A549 (cell line): ENCODE measurements around the gene SNX30. TPM values are rescaled to one million over a fixed set of nuclear protein-coding genes. Genes with fewer than 3 reads are reported as not detected.

Source experiments
- ATAC-seq, 2 experiments: fragments of 200-7000 bp in 1 of 2; fragments of >200 bp in 1 of 2; cut with Nextera tagmentation in 1 of 2; cut with Tn5 transposase in 1 of 2; 3 replicates each; pipeline versions ENCODE4 v1.8.0 to v1.9.1; 2018 to 2020; ENCODE audit warnings: mild to moderate bottlenecking in 1 of 2, moderate library complexity in 1 of 2
- CTCF ChIA-PET: fragments of 300-600 bp; sonication (Branson Sonifier 250); formaldehyde crosslinking; extraction: SDS; loops from one replicate; lab custom pipeline; 2021; ENCODE audit warnings: antibody characterized with exemption, inconsistent platforms; lab: Yijun Ruan, JAX
- POLR2A ChIA-PET: fragments of 350-600 bp; formaldehyde crosslinking; extraction: SDS; loops from one replicate; lab custom pipeline; 2021; ENCODE audit warnings: antibody characterized with exemption, inconsistent platforms; lab: Yijun Ruan, JAX
- DNase-seq, 2 experiments: peaks; one replicate each; pipeline versions ENCODE4 v3.0.0 to v3.0.0-alpha.2; 2011 to 2016; ENCODE audit warnings: low read depth in 1 of 2, low spot score in 1 of 2
- FAIRE-seq: peaks from 2 replicates; lab custom pipeline; 2011; peaks lifted over from hg19 to GRCh38; lab: Jason Lieb, UNC
- H3K27ac ChIP-seq, 2 experiments: fragments of >200 bp; sonication (Bioruptor Twin); formaldehyde crosslinking; 3 replicates each; pipeline ENCODE4 v1.5.1; 2016 to 2017
- H3K4me1 ChIP-seq: fragments of >200 bp; sonication (Bioruptor Twin); formaldehyde crosslinking; 3 replicates; pipeline ENCODE4 v1.6.1; 2016
- H3K4me2 ChIP-seq: fragments of >200 bp; sonication (Bioruptor Twin); formaldehyde crosslinking; 3 replicates; pipeline ENCODE4 v1.6.1; 2016
- H3K4me3 ChIP-seq: fragments of >200 bp; sonication (Bioruptor Twin); formaldehyde crosslinking; 3 replicates; pipeline ENCODE4 v1.5.1; 2016
- H3K9me3 ChIP-seq: fragments of >200 bp; sonication (Bioruptor Twin); formaldehyde crosslinking; 3 replicates; pipeline ENCODE4 v1.6.1; 2016
- BCL3 ChIP-seq: fragments of >200 bp; sonication (Bioruptor Twin); formaldehyde crosslinking; IDR thresholded peaks from 3 replicates; pipeline ENCODE4 v1.6.1; 2016
- BHLHE40 ChIP-seq: IDR thresholded peaks from 2 replicates; pipeline ENCODE4 v1.6.1; 2012; ENCODE audit warnings: low read depth, low read length, inconsistent platforms
- CBX8 ChIP-seq: fragments of 200-600 bp; sonication (generic); IDR thresholded peaks from 2 replicates; pipeline ENCODE4 v1.6.1; 2016
- CEBPB ChIP-seq, 2 experiments: fragments of >200 bp in 1 of 2; sonication (Bioruptor Twin) in 1 of 2; formaldehyde crosslinking in 1 of 2; IDR thresholded peaks; 2 replicates each; pipeline ENCODE4 v1.6.1; 2012 to 2016
- CHD4 ChIP-seq: fragments of 200-600 bp; sonication (generic); IDR thresholded peaks from 2 replicates; pipeline ENCODE4 v1.6.1; 2016; ENCODE audit warnings: antibody characterized with exemption, mild to moderate bottlenecking, borderline replicate concordance
- E2F6 ChIP-seq: IDR thresholded peaks from 2 replicates; pipeline ENCODE4 v1.6.1; 2012; ENCODE audit warnings: low read depth, borderline replicate concordance
- EHF ChIP-seq: fragments of 250-450 bp; sonication (Bioruptor Pico); IDR thresholded peaks from 2 replicates; pipeline ENCODE4 v1.5.0; 2020; ENCODE audit warnings: mild to moderate bottlenecking
- EP300 ChIP-seq, 2 experiments: fragments of >200 bp; sonication (Bioruptor Twin); formaldehyde crosslinking; IDR thresholded peaks; 2 replicates in 1 of 2; 3 replicates in 1 of 2; pipeline ENCODE4 v1.6.1; 2016 to 2017
- ESRRA ChIP-seq: fragments of 150-350 bp; IDR thresholded peaks from 2 replicates; pipeline ENCODE4 v1.6.1; 2014; ENCODE audit warnings: mild to moderate bottlenecking, low read length, borderline replicate concordance
- FOSB ChIP-seq: fragments of 250-450 bp; sonication (Bioruptor Pico); IDR thresholded peaks from 2 replicates; pipeline ENCODE4 v1.5.0; 2020; ENCODE audit warnings: mild to moderate bottlenecking, moderate library complexity
- HDAC2 ChIP-seq: fragments of 200-600 bp; sonication (generic); IDR thresholded peaks from 2 replicates; pipeline ENCODE4 v1.6.1; 2016
- HEYL ChIP-seq: fragments of 250-450 bp; sonication (Bioruptor Pico); IDR thresholded peaks from 2 replicates; pipeline ENCODE4 v1.8.0; 2021; ENCODE audit warnings: mild to moderate bottlenecking, moderate library complexity
- HOXB13 ChIP-seq: fragments of 250-450 bp; sonication (Bioruptor Pico); IDR thresholded peaks from 2 replicates; pipeline ENCODE4 v1.5.0; 2020; ENCODE audit warnings: low read depth, mild to moderate bottlenecking, moderate library complexity
- JUN ChIP-seq, 2 experiments: fragments of >200 bp; sonication (Bioruptor Twin); formaldehyde crosslinking; IDR thresholded peaks; 2 replicates in 1 of 2; 3 replicates in 1 of 2; pipeline ENCODE4 v1.6.1; 2016 to 2017
- MAFK ChIP-seq: fragments of 450-650 bp; IDR thresholded peaks from 2 replicates; pipeline ENCODE4 v1.6.1; 2014; ENCODE audit not compliant: partially characterized antibody
- MAZ ChIP-seq: fragments of 150-350 bp; IDR thresholded peaks from 2 replicates; pipeline ENCODE4 v1.6.1; 2014; ENCODE audit warnings: antibody characterized with exemption, low read depth, low read length, borderline replicate concordance
- NR3C1 ChIP-seq: fragments of >200 bp; sonication (Bioruptor Twin); formaldehyde crosslinking; IDR thresholded peaks from 3 replicates; pipeline ENCODE4 v1.6.1; 2017
- POLR2AphosphoS2 ChIP-seq: conservative IDR thresholded peaks from 2 replicates; pipeline ENCODE4 v1.6.1; 2012; ENCODE audit warnings: low read length, improper control_type of control experiment, inconsistent platforms
- RAD21 ChIP-seq, 2 experiments: fragments of >200 bp in 1 of 2; sonication (Bioruptor Twin) in 1 of 2; formaldehyde crosslinking in 1 of 2; IDR thresholded peaks in 1 of 2; conservative IDR thresholded peaks in 1 of 2; 2 replicates in 1 of 2; 3 replicates in 1 of 2; pipeline ENCODE4 v1.6.1; 2012 to 2018; ENCODE audit warnings: inconsistent platforms in 1 of 2
- RCOR1 ChIP-seq: fragments of 150-350 bp; IDR thresholded peaks from 2 replicates; pipeline ENCODE4 v1.6.1; 2014; ENCODE audit warnings: antibody characterized with exemption, low read length, low read depth
- RFX5 ChIP-seq: fragments of 450-650 bp; IDR thresholded peaks from 2 replicates; pipeline ENCODE4 v1.7.1; 2014; ENCODE audit warnings: antibody characterized with exemption, mild to moderate bottlenecking, moderate library complexity
- RNF2 ChIP-seq: fragments of 200-600 bp; sonication (generic); IDR thresholded peaks from 2 replicates; pipeline ENCODE4 v1.6.1; 2016; ENCODE audit warnings: low read depth, mild to moderate bottlenecking, antibody characterized with exemption, moderate library complexity, borderline replicate concordance
- SMC3 ChIP-seq: fragments of >200 bp; sonication (Bioruptor Twin); formaldehyde crosslinking; IDR thresholded peaks from 3 replicates; pipeline ENCODE4 v1.6.1; 2018; ENCODE audit warnings: inconsistent platforms
- TFCP2L1 ChIP-seq: fragments of 250-450 bp; sonication (Bioruptor Pico); IDR thresholded peaks from 2 replicates; pipeline ENCODE4 v1.5.0; 2021; ENCODE audit warnings: mild to moderate bottlenecking
- TP53 ChIP-seq: fragments of 250-450 bp; sonication (Bioruptor Pico); IDR thresholded peaks from 2 replicates; pipeline ENCODE4 v1.5.0; 2021; ENCODE audit warnings: mild to moderate bottlenecking, moderate library complexity
- USF2 ChIP-seq: fragments of 450-650 bp; IDR thresholded peaks from 2 replicates; pipeline ENCODE4 v1.6.1; 2014; ENCODE audit warnings: antibody characterized with exemption
- ZSCAN20 ChIP-seq: fragments of 250-450 bp; sonication (Bioruptor Pico); IDR thresholded peaks from 2 replicates; pipeline ENCODE4 v1.8.0; 2022; ENCODE audit warnings: mild to moderate bottlenecking, moderate library complexity
- WGBS: methylation state at CpG from one replicate; pipeline ENCODE4 v1.1.6; 2017; ENCODE audit errors: missing lambda C conversion rate; 5-methylcytosine and 5-hydroxymethylcytosine counted together
- polyA plus RNA-seq, 4 experiments: library from polyadenylated mRNA; depleted of rRNA in 3 of 4; stranded (reverse); fragments of >200 nt; fragmentation: RNase III in 1 of 4; extraction: RNeasy Plus Mini Kit Qiagen cat#74134 plus additional on column Dnase treatment in 1 of 4; gene quantifications; 2 replicates in 3 of 4; 3 replicates in 1 of 4; pipeline ENCODE4 v1.2.3, GENCODE V29; 2011 to 2017

The SNX30 gene
- polyA plus RNA-seq, 2 of the 4 experiments (the other 2 are of a cell fraction): 3.1 to 3.6 TPM

GRCh38 chr9:112823257-112823656 is 72.7 kb downstream of the SNX30 start:
- ChIA-PET POLR2A (no interaction called here), CTCF (interaction anchor here (1.1 to 2.1 kb wide), 3 partner anchors 13 to 379 kb away, joined by 3 to 6 read pairs (median 3); no protein-coding TSS in a partner anchor)
- DNase-seq: no peak
- no peak overlapping the region for H3K4me2 ChIP-seq
- 86% methylated on average over 3 of the region's 3 CpGs for WGBS
- FAIRE-seq: no peak
- TF ChIP-seq JUN (IDR thresholded peaks at IDR 0.05) (no peak), RFX5 (no peak), HDAC2 (no peak), HEYL (no peak), EHF (CRISPR knock-in tag) (no peak), RAD21 (conservative IDR thresholded peaks at IDR 0.05 in 1 of 2, IDR thresholded peaks at IDR 0.05 in 1 of 2) (no peak), EP300 (IDR thresholded peaks at IDR 0.05) (no peak), ZSCAN20 (CRISPR knock-in tag) (no peak), TFCP2L1 (CRISPR knock-in tag) (no peak), CBX8 (no peak), MAZ (no peak), RCOR1 (no peak), FOSB (CRISPR knock-in tag) (no peak), HOXB13 (CRISPR knock-in tag) (no peak), BCL3 (no peak), MAFK (no peak), NR3C1 (no peak), ESRRA (no peak), POLR2AphosphoS2 (no peak), USF2 (no peak)
- TF ChIP-seq, all 56 proteins: peak for 0
- Histone ChIP-seq H3K4me3 (no peak overlapping the region), H3K4me1 (no peaks in the 10 kb centered on the region), H3K27ac (no peak overlapping the region), H3K9me3 (no peaks in the 10 kb centered on the region)
- no peak for ATAC-seq

GRCh38 chr9:112831281-112831851 is 80.8 kb downstream of the SNX30 start:
- no peak for FAIRE-seq
- CTCF ChIA-PET: interaction anchor here (3.5 kb wide), 1 partner anchor 12 kb away, joined by 15 read pairs; no protein-coding TSS in a partner anchor
- Histone ChIP-seq H3K27ac (no peak overlapping the region), H3K4me2 (no peak overlapping the region), H3K4me3 (no peak overlapping the region), H3K9me3 (no peaks in the 10 kb centered on the region), H3K4me1 (no peaks in the 10 kb centered on the region)
- WGBS: 74% methylated on average over 5 of the region's 5 CpGs
- ATAC-seq: no peak
- POLR2A ChIA-PET: no interaction called here
- TF ChIP-seq FOSB (CRISPR knock-in tag): no peak
- TF ChIP-seq USF2: no peak
- TF ChIP-seq BHLHE40: no peak
- TF ChIP-seq TP53: no peak
- no peak for TF ChIP-seq RFX5
- TF ChIP-seq EHF (CRISPR knock-in tag): no peak
- no peak for TF ChIP-seq CHD4
- TF ChIP-seq EP300 (IDR thresholded peaks at IDR 0.05): no peak
- no peak for TF ChIP-seq CEBPB (IDR thresholded peaks at IDR 0.05)
- no peak for TF ChIP-seq SMC3
- TF ChIP-seq RNF2: no peak
- TF ChIP-seq E2F6: no peak
- TF ChIP-seq HEYL: no peak
- DNase-seq: no peak
